ENCODE results near the gene MAPRE3. TPM values are rescaled to one million over a fixed set of nuclear protein-coding genes. Genes with fewer than 3 reads are reported as not detected.

MAPRE3 gene
- total RNA-seq, 4 donors from 2014 or later = 4.2 to 14.9 (median 5.9) TPM

DNA sequence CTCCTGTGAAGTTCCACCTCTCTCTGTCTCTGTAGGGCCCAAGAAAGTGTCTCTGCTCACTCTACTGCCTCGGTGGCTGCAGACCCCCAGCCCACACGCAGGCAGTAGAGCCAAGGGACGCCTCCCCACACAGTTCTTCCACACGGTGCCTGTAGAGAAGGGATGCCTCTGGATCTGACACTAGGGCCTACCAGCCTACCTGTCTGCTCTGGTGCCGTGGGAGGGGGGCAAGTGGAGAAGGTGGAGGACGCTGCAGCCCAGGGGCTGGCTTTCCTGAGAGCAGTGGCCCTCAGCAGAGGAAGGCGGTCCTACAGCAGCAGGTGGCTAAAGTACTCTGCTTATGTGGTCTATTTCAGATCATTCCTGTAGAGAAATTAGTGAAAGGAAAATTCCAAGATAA is 53.3 kb downstream of the MAPRE3 start:
- peak in 1 of 3 donors; percentile 17 for DNase-seq
- Histone ChIP-seq H3K36me3 (peaks cover 0 to 29% (median 0%) of the 10 kb centered on the region in 3 donors), H3K4me3 (no peak overlapping the region), H3K4me1 (peaks cover 0 to 24% (median 0%) of the 10 kb centered on the region in 4 donors), H3K27me3 (no peaks in the 10 kb centered on the region), H3K9me3 (no peaks in the 10 kb centered on the region), H3K27ac (no peak overlapping the region)
- no peak for TF ChIP-seq CTCF (IDR thresholded peaks at IDR 0.05)
- no peak for TF ChIP-seq POLR2A (IDR thresholded peaks at IDR 0.05)

- peaks cover 0 to 29% (median 0%) of the 10 kb centered on the region in 3 donors for H3K36me3 ChIP-seq
- H3K4me3 ChIP-seq = no peak overlapping the region
- no peaks in the 10 kb centered on the region for H3K27me3 ChIP-seq
- H3K9me3 ChIP-seq = no peaks in the 10 kb centered on the region
- DNase-seq = peak in 1 of 3 donors; percentile 39
- TF ChIP-seq CTCF (IDR thresholded peaks at IDR 0.05) = no peak
- TF ChIP-seq POLR2A (IDR thresholded peaks at IDR 0.05) = no peak
- no peak overlapping the region for H3K27ac ChIP-seq
- peaks cover 0 to 24% (median 0%) of the 10 kb centered on the region in 4 donors for H3K4me1 ChIP-seq
Measured at GRCh38 chr2:27024188-27024587, 53.8 kb downstream of the MAPRE3 start.

DNA sequence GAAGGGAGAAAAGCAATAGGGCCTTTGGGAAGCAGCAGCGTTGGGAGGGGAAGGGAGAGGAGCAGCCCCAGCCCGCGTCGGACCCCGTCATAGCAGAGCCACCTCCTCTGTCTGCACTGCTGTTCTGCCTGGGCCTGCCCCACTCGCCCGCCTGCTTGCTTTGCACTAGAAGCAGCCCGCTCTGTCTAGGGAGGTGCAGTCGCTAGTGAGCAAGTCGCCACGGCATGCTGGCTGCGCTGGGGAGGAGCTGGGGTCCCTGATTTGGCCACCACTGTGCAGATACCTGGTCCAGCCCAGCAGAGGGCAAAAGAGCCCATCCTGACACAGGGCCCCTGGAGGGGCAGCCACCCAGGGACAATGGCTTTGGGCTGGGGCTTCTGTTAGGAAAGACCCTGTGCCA is 54.4 kb downstream of the MAPRE3 start:
- no peaks in the 10 kb centered on the region for H3K9me3 ChIP-seq
- DNase-seq = peak in 1 of 3 donors; percentile 43
- no peak for TF ChIP-seq CTCF (IDR thresholded peaks at IDR 0.05)
- no peak for TF ChIP-seq POLR2A (IDR thresholded peaks at IDR 0.05)
- peaks cover 0 to 29% (median 0%) of the 10 kb centered on the region in 3 donors for H3K36me3 ChIP-seq
- no peaks in the 10 kb centered on the region for H3K27me3 ChIP-seq
- H3K4me3 ChIP-seq = no peak overlapping the region
- no peak overlapping the region for H3K27ac ChIP-seq
- H3K4me1 ChIP-seq = peaks cover 0 to 17% (median 0%) of the 10 kb centered on the region in 4 donors

DNA sequence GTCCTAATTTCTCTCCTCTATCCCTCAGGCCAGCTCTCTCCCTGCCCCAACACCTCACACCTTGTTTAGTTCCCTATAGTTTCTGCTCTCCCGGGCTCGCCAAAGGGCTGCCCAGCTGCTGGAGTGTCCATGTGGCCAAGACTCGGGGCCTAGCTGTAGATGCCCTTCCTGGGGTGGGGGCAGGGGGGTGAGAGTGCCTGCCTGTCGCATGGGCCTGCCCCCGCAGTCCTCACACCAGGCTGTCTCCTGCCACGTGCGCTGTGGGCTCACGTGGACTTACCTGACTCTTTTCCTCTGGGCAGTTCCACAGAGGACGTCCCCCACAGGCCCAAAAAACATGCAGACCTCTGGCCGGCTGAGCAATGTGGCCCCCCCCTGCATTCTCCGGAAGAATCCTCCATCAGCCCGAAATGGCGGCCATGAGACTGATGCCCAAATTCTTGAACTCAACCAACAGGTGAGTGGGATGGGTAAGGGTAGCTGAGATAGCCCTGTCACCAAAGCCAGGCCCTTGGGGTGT is 54.9 kb downstream of the MAPRE3 start:
- no peak for TF ChIP-seq CTCF (IDR thresholded peaks at IDR 0.05)
- TF ChIP-seq POLR2A (IDR thresholded peaks at IDR 0.05) = no peak
- peak in 1 of 3 donors; percentile 30 for DNase-seq
- Histone ChIP-seq H3K9me3 (no peaks in the 10 kb centered on the region), H3K4me1 (peaks cover 0 to 12% (median 0%) of the 10 kb centered on the region in 4 donors), H3K36me3 (peaks cover 0 to 29% (median 0%) of the 10 kb centered on the region in 3 donors), H3K27ac (no peak overlapping the region), H3K27me3 (no peaks in the 10 kb centered on the region), H3K4me3 (no peak overlapping the region)

- no peak for TF ChIP-seq CTCF (IDR thresholded peaks at IDR 0.05)
- TF ChIP-seq POLR2A (IDR thresholded peaks at IDR 0.05) = no peak
- H3K27me3 ChIP-seq = no peaks in the 10 kb centered on the region
- no peak overlapping the region for H3K27ac ChIP-seq
- no peaks in the 10 kb centered on the region for H3K9me3 ChIP-seq
- H3K36me3 ChIP-seq = peaks cover 0 to 29% (median 0%) of the 10 kb centered on the region in 3 donors
- H3K4me3 ChIP-seq = no peak overlapping the region
- DNase-seq = peak in 1 of 3 donors; percentile 31
- peaks cover 0 to 6% (median 0%) of the 10 kb centered on the region in 4 donors for H3K4me1 ChIP-seq
Measured at GRCh38 chr2:27025861-27026851, 55.7 kb downstream of the MAPRE3 start.

Measured in Peyer's patch (tissue), 4 donors.